HuH-7.5 (cell line): ENCODE measurements around the gene IMMP2L.
A peak's percentile ranks its signal among the peaks of the same experiment; 100 is the strongest.

Experiments used
- DNase-seq: peaks from one replicate; pipeline ENCODE4 v3.0.0; 2011; ENCODE audit warnings: low spot score

Gene IMMP2L

DNA sequence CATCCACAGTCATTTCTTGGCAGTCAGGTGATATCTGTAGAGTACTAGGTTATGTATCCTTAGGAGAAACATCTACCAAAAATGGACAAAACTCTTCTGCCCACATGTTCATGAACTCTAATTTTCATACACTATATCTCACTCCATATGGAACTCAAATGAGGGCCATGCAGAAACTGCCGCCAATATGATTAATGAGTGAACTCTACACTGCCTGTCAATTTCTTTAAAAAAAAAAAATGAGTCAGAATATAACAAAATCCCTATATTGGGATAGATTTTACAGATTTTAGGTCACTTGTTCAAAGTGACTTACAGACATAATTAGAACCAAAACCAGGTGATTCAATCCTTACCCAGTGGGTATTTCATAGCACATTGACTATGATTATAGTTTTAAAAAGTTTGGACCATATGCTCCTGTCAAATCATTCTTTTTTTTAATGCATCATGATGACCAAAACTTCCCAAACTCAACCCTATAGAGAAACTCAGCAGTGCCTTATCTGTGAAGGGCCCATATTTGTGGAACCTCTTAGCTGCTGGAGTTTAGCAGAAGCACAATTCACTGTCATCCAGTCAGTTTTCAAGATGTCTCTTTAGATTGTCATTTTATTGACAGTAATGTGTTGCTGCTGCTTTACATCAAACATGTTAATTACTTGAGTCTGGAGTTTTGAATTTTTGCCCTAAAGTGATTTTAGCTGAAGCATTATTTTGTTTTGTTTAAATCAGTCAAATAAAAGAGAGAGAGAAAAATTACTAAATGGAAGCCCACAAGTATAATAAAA is 460.2 kb downstream of the IMMP2L start:
- no peak for DNase-seq

DNA sequence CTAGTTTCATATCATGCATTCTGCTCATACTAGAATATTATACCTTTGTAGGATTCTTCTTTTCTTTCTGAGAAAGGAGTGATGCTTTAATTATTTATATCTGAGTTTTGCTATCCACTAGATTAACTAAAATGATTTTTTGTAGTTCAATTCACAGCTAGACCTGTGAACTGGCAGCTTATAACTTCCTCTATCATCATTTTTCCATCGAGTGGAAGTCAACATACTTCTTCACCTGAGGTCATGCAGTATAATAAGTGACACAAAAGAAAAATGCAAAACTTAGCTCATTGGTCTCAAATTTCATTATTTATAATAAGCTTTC is 463.4 kb downstream of the IMMP2L start:
- DNase-seq = no peak

- DNase-seq = no peak
These were observed 464.0 kb downstream of the IMMP2L start for GRCh38 chr7:111098011-111098925.

DNA sequence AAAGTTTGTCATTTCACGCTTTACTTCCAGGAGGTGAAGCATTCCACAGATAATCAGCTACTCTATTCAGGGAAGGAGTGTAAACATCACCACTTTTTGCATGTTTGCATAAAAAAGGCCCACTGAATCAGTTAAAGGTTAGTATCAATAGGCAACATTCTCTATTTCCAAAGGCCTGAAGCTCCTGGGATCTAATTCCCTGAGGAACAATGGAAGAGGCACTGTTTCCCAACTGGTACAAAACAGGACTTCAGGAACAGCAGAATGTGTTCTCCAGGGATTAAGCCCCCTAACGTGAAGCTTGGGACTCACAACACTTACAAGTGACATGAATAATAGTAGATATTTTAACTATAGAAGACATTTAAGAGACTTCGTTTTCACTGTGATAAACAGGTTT is 465.3 kb downstream of the IMMP2L start:
- no peak for DNase-seq

GRCh38 chr7:111094419-111094818 is 467.9 kb downstream of the IMMP2L start:
- DNase-seq = no peak

GRCh38 chr7:111093496-111093895 is 468.8 kb downstream of the IMMP2L start:
- no peak for DNase-seq

DNA sequence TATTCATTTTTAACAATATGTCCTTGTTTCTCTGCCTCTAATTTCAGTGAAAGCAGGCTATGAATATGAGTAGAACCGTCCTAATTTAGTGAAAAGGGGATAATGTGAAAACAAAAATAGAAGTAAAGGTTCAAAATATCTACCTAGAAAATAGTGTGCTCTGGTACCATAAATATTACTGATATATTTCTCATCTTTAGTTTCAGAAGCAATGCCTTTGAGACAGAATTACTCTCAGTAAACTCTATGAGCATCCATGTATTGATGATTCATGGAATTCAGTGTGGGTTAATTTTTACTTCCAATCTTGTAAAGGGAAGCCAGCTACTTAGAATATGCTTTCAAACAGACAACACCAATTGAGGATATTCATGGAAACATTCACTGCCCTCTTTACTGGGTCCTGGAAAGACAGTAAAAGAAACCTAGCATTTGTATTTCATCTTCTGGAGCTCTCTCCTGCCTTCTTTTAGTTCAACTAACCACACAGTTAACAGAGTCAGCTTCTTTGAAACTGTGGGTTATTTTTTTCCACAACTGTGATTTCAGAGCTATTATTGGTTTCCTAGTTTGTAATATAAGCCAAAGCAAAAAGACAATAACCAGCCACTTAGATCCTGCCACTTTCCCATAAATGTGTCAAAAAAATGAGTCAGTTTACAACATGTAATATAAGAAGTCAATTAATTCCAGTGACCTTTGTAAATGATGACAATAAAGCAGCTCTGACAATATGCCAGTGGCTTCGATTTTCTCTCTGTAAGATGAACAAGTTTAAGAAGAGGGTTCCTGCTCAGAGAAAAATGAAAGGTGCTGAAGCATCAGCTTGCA is 469.7 kb downstream of the IMMP2L start:
- no peak for DNase-seq

- no peak for DNase-seq
These were observed 470.5 kb downstream of the IMMP2L start for GRCh38 chr7:111091593-111092358.

DNA sequence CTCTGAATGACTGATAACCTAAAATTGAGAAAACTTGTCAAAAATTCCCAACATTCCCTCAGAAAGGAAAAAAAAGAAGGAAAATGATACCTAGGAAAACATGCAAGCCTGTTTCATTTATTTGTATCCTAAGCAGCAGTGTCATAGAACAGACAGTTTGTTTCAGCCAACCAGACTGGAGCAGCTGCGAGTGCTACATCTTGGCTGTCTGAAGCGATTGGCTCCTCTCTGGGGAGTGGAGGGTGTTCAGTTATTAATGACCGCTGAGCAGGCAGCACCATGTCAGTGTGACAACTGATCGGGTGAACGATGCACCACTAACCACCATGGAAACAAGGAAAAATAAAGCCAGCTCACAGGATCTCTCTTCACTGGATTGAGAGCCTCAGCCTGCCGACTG is 471.4 kb downstream of the IMMP2L start, which contains the start of gene LRRN3:
Gene LRRN3, plus strand, starts transcription at position 282 of the 400 bp plus-strand sequence. CDS start 31,646 bp downstream, outside the sequence.
- DNase-seq = no peak

- DNase-seq = peak; percentile 26
These were observed 472.4 kb downstream of the IMMP2L start for GRCh38 chr7:111089822-111090426.

GRCh38 chr7:111088328-111088727 is 474.0 kb downstream of the IMMP2L start:
- no peak for DNase-seq

- DNase-seq = no peak
These were observed 475.8 kb downstream of the IMMP2L start for GRCh38 chr7:111086532-111086931.

GRCh38 chr7:111085356-111085755 is 476.9 kb downstream of the IMMP2L start:
- DNase-seq = no peak

- no peak for DNase-seq
These were observed 478.9 kb downstream of the IMMP2L start for GRCh38 chr7:111083413-111083812.

GRCh38 chr7:111082351-111082750 is 479.9 kb downstream of the IMMP2L start:
- no peak for DNase-seq

- no peak for DNase-seq
These were observed 480.6 kb downstream of the IMMP2L start for GRCh38 chr7:111081546-111082267.

- DNase-seq = no peak
These were observed 481.7 kb downstream of the IMMP2L start for GRCh38 chr7:111080495-111081105.

GRCh38 chr7:111077001-111077400 is 485.3 kb downstream of the IMMP2L start:
- DNase-seq = no peak

- no peak for DNase-seq
These were observed 486.1 kb downstream of the IMMP2L start for GRCh38 chr7:111076205-111076604.

DNA sequence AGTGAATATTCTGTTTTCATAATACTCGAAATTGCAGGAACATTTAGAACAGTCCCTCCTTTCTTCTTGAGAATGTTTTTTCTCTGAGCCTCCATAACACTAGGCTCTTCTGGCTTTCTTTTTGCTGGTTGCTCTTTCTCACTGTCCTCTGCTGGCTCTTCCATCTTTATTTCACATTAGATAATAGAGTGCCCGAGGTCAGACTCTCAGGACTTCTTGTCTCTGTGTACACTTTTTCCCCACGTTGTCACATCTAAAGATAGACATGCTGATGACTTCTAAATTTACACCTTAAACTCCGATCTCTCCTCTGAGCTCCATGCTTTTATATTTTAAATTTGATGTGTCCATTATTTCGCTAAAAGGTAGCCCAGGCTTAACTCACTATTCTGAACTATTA is 486.8 kb downstream of the IMMP2L start:
- DNase-seq = no peak
